ENCODE measurements around the gene LRRC25. TPM values are rescaled to one million over a fixed set of nuclear protein-coding genes. Genes with fewer than 3 reads are reported as not detected.

LRRC25 gene
- total RNA-seq, 1 experiment from 2014 or later: not detected

- Histone ChIP-seq H3K4me1 (ENCODE audit: insufficient read depth, low read length) (no peaks in the 10 kb centered on the region), H4K8ac (replicated peaks; ENCODE audit: insufficient read length, low read depth, low read length) (no peak overlapping the region), H3T11ph (ENCODE audit: low read length) (no peak overlapping the region), H3K56ac (ENCODE audit: insufficient read length, low read depth, low read length) (no peak overlapping the region), H3K27ac (ENCODE audit: insufficient read length, low read depth, low read length) (no peak overlapping the region), H2BK5ac (ENCODE audit: insufficient read length, low read length) (no peak overlapping the region), H3K14ac (ENCODE audit: insufficient read depth, low read length) (no peak overlapping the region), H3K4me2 (ENCODE audit: insufficient read depth, insufficient read length, low read length) (no peak overlapping the region), H3K9ac (ENCODE audit: extremely low read depth, insufficient read length, low read length) (no peak overlapping the region), H3K18ac (ENCODE audit: insufficient read length, low read depth, low read length) (no peak overlapping the region), H3K79me2 (ENCODE audit: insufficient read depth, low read length) (no peaks in the 10 kb centered on the region), H2BK20ac (ENCODE audit: low read depth, low read length, poor library complexity, severe bottlenecking) (no peak overlapping the region), H3K23ac (ENCODE audit: insufficient read length, low read depth, low read length) (no peak overlapping the region), H3K23me2 (ENCODE audit: insufficient read length, low read depth, low read length, poor library complexity, severe bottlenecking) (no peaks in the 10 kb centered on the region), H4K5ac (ENCODE audit: insufficient read length, low read depth, low read length) (no peak overlapping the region), H3K79me1 (ENCODE audit: insufficient read depth, low read depth, low read length, poor library complexity, severe bottlenecking) (no peaks in the 10 kb centered on the region), H2BK12ac (ENCODE audit: insufficient read length, low read depth, low read length) (no peak overlapping the region), H2BK120ac (ENCODE audit: low read depth, low read length, poor library complexity, severe bottlenecking) (no peak overlapping the region), H2AFZ (ENCODE audit: low read length) (no peak overlapping the region), H3K4ac (ENCODE audit: low read depth, low read length) (no peak overlapping the region), H2AK5ac (ENCODE audit: insufficient read length, low read length) (no peak overlapping the region), H4K20me1 (ENCODE audit: control insufficient read depth, insufficient read depth, insufficient read length) (no peaks in the 10 kb centered on the region), H4K91ac (ENCODE audit: insufficient read length, low read depth, low read length) (no peak overlapping the region), H3K27me3 (ENCODE audit: insufficient read depth, low read length) (no peaks in the 10 kb centered on the region), H3K9me3 (ENCODE audit: control insufficient read depth, low read depth, low read length) (no peaks in the 10 kb centered on the region), H2BK15ac (ENCODE audit: low read depth, low read length) (no peak overlapping the region)
- no CpG with 5 or more reads among the region's 34 CpGs for WGBS (ENCODE audit: extremely low coverage, insufficient read length, low lambda C conversion rate)
- TF ChIP-seq, protein P1, sequence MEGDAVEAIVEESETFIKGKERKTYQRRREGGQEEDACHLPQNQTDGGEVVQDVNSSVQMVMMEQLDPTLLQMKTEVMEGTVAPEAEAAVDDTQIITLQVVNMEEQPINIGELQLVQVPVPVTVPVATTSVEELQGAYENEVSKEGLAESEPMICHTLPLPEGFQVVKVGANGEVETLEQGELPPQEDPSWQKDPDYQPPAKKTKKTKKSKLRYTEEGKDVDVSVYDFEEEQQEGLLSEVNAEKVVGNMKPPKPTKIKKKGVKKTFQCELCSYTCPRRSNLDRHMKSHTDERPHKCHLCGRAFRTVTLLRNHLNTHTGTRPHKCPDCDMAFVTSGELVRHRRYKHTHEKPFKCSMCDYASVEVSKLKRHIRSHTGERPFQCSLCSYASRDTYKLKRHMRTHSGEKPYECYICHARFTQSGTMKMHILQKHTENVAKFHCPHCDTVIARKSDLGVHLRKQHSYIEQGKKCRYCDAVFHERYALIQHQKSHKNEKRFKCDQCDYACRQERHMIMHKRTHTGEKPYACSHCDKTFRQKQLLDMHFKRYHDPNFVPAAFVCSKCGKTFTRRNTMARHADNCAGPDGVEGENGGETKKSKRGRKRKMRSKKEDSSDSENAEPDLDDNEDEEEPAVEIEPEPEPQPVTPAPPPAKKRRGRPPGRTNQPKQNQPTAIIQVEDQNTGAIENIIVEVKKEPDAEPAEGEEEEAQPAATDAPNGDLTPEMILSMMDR (conservative IDR thresholded peaks at IDR 0.05): no peak
- no peak overlapping the region for H3K4me3 Mint-ChIP-seq
- DNase-seq: no peak
- H3K27ac Mint-ChIP-seq: peak overlapping the region in 2 of 3 experiments; percentile 58 to 88; a peak in 2 of 7 replicates
- H3K27me3 Mint-ChIP-seq (ENCODE audit: low read depth): peaks cover 1% of the 10 kb centered on the region; the same call in 1 of the 2 replicates
- peaks cover 7 to 37% (median 29%) of the 10 kb centered on the region in 3 experiments for H3K36me3 Mint-ChIP-seq (ENCODE audit: insufficient read depth in 1 of 3, low read depth in 3 of 3)
- H3K4me1 Mint-ChIP-seq: peaks cover 2% of the 10 kb centered on the region in 2 experiments; a peak in 2 of 4 replicates
- peaks cover 3% of the 10 kb centered on the region in 2 experiments; a peak in 3 of 5 replicates for H3K9me3 Mint-ChIP-seq
Observed at GRCh38 chr19:18446145-18446810, 48.9 kb upstream of the LRRC25 start.
